Uterus (tissue), 2 donors: ENCODE results near the gene CBLL2.

ENCODE experiments used
- CTCF ChIP-seq, 4 experiments: fragments of 200-600 bp in 2 of 4; fragments of 450-650 bp in 2 of 4; sonication (generic) in 2 of 4; IDR thresholded peaks; one replicate each; pipeline ENCODE4 v1.5.1; 2016 to 2019; ENCODE audit warnings: antibody characterized with exemption in 4 of 4, mild to moderate bottlenecking in 2 of 4, moderate library complexity in 1 of 4
- POLR2A ChIP-seq, 2 donors: fragments of 450-650 bp; IDR thresholded peaks; one replicate each; pipeline ENCODE4 v1.6.1; 2016; ENCODE audit warnings: antibody characterized with exemption in 2 of 2, mild to moderate bottlenecking in 1 of 2, moderate library complexity in 1 of 2

- no peak for TF ChIP-seq CTCF (IDR thresholded peaks at IDR 0.05)
- TF ChIP-seq POLR2A (IDR thresholded peaks at IDR 0.05) = no peak
Measured at GRCh38 chrX:22278375-22278774, 5.7 kb downstream of the CBLL2 start.
